ENCODE results near the gene LRRC4. TPM values are rescaled to one million over a fixed set of nuclear protein-coding genes. Genes with fewer than 3 reads are reported as not detected.

Gene LRRC4
- total RNA-seq, 1 experiment from 2014 or later: not detected

DNA sequence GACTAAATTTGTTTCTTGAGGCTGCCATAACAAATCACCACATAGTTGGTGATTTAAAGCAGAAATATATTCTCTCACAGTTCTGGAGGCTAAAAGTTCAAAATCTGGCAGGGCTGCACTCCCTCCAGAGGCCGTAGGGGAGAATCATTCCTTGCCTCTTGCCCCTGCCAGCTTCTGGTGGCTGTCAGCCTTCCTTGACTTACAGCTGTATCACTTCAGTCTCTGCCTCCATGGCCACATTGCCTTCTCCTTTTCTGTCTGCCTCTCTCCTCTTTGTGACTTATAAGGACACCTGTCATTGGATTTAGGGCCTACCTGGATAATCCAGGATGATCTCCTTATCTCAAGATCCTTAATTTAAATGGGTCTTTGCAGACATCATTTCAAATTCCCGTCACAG lies 5.8 kb upstream of the LRRC4 start:
- ChIA-PET POLR2A (no interaction called here), CTCF (interaction anchor here (0.5 to 1.6 kb wide), 4 partner anchors 10 to 159 kb away, joined by 3 to 6 read pairs (median 4); no protein-coding TSS in a partner anchor)
- Mint-ChIP-seq H3K27ac (ENCODE audit: low read depth, unreplicated experiment) (no peak overlapping the region), H3K4me3 (ENCODE audit: unreplicated experiment) (no peak overlapping the region), H3K9me3 (ENCODE audit: unreplicated experiment) (no peaks in the 10 kb centered on the region), H3K36me3 (ENCODE audit: insufficient read depth, unreplicated experiment) (peaks cover 32% of the 10 kb centered on the region), H3K27me3 (ENCODE audit: insufficient read depth, unreplicated experiment) (no peaks in the 10 kb centered on the region), H3K4me1 (ENCODE audit: insufficient read depth, unreplicated experiment) (peaks cover 12% of the 10 kb centered on the region)
- no TSS peak for BruUV-seq (replicated peaks)
- DNase-seq (ENCODE audit: unreplicated experiment): no peak
- intact Hi-C loops (cut with micrococcal nuclease): no loop called here
- no peak for TF ChIP-seq CTCF (IDR thresholded peaks at IDR 0.05; ENCODE audit: unreplicated experiment)

DNA sequence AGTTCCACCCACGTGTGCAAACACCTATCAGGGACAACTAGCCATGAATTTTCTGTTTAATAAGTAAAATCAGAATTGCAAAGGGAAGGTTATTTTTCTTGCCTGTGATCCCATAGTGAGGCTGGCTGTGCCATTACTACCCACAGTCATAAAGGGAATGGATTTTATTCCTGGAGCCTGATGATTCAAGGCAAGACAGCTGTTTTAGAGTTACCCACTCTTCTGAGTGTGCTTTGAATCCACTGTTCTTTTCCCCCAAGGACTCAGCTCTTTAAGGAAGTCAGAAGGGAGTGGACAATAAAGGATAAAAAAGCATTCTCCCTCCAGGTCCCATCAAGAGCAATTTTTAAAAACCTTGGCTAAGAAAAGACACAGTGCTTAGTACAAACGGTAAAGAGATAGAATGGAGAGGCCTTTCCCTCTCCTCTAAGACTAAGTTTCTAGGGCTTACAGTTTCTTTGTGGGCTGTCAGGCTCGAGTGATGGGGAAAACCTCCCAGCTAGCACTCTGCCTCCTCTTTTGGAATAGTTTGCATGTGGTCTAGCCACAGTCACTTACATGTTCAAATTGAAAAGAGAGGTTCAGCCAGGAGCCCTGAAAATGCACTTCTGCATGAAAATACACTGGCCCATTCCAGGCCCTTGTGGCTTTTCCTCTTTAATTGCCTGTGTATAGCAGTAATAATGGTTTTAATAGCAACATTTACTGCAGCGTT lies 5.1 kb upstream of the LRRC4 start:
- ChIA-PET POLR2A (interaction anchor here (0.6 kb wide), 1 partner anchor 127 kb away, joined by 3 read pairs; no protein-coding TSS in a partner anchor), CTCF (interaction anchor here (0.9 to 2.0 kb wide), 6 partner anchors 10 to 174 kb away, joined by 3 to 6 read pairs (median 4); no protein-coding TSS in a partner anchor)
- intact Hi-C loops (cut with micrococcal nuclease): no loop called here
- BruUV-seq (replicated peaks): no TSS peak
- H3K27ac Mint-ChIP-seq (ENCODE audit: low read depth, unreplicated experiment): no peak overlapping the region
- H3K27me3 Mint-ChIP-seq (ENCODE audit: insufficient read depth, unreplicated experiment): no peaks in the 10 kb centered on the region
- TF ChIP-seq CTCF (IDR thresholded peaks at IDR 0.05; ENCODE audit: unreplicated experiment): no peak
- H3K4me3 Mint-ChIP-seq (ENCODE audit: unreplicated experiment): no peak overlapping the region
- peaks cover 8% of the 10 kb centered on the region for H3K4me1 Mint-ChIP-seq (ENCODE audit: insufficient read depth, unreplicated experiment)
- H3K36me3 Mint-ChIP-seq (ENCODE audit: insufficient read depth, unreplicated experiment): peaks cover 25% of the 10 kb centered on the region
- no peaks in the 10 kb centered on the region for H3K9me3 Mint-ChIP-seq (ENCODE audit: unreplicated experiment)
- DNase-seq (ENCODE audit: unreplicated experiment): no peak

- no peaks in the 10 kb centered on the region for H3K27me3 Mint-ChIP-seq (ENCODE audit: insufficient read depth, unreplicated experiment)
- H3K4me3 Mint-ChIP-seq (ENCODE audit: unreplicated experiment): no peak overlapping the region
- H3K27ac Mint-ChIP-seq (ENCODE audit: low read depth, unreplicated experiment): no peak overlapping the region
- peak; percentile 25 for DNase-seq (ENCODE audit: unreplicated experiment)
- no peak for TF ChIP-seq CTCF (IDR thresholded peaks at IDR 0.05; ENCODE audit: unreplicated experiment)
- ChIA-PET POLR2A (interaction anchor here (0.6 kb wide), 1 partner anchor 128 kb away, joined by 3 read pairs; no protein-coding TSS in a partner anchor), CTCF (interaction anchor here (0.5 to 2.0 kb wide), 8 partner anchors 11 to 174 kb away, joined by 3 to 6 read pairs (median 4); no protein-coding TSS in a partner anchor)
- no peaks in the 10 kb centered on the region for H3K9me3 Mint-ChIP-seq (ENCODE audit: unreplicated experiment)
- BruUV-seq (replicated peaks): no TSS peak
- intact Hi-C loops (cut with micrococcal nuclease): no loop called here
- H3K4me1 Mint-ChIP-seq (ENCODE audit: insufficient read depth, unreplicated experiment): peaks cover 4% of the 10 kb centered on the region
- H3K36me3 Mint-ChIP-seq (ENCODE audit: insufficient read depth, unreplicated experiment): peaks cover 18% of the 10 kb centered on the region
Measured at GRCh38 chr7:128035712-128036111, 4.5 kb upstream of the LRRC4 start.

DNA sequence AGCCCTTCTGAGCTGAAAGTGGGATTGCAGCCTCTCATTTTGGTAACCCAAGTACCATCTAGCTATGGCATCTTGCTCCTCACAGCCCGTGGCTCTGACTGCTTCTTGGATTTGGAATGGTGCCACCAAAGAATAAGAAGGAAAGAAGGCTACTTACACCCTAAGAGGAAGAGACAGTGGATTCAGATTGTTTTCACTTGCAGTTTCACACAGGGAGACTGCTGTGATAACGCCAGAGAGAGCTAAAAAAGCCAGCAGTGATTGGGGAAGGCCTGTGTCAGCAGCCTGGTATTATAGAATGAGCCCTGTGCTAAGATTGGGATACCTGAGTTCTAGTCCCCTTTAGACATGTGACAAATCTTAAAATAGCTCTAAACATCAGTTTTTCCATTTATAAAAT lies 3.6 kb upstream of the LRRC4 start:
- Mint-ChIP-seq H3K36me3 (ENCODE audit: insufficient read depth, unreplicated experiment) (peaks cover 22% of the 10 kb centered on the region), H3K4me3 (ENCODE audit: unreplicated experiment) (no peak overlapping the region), H3K27me3 (ENCODE audit: insufficient read depth, unreplicated experiment) (no peaks in the 10 kb centered on the region), H3K27ac (ENCODE audit: low read depth, unreplicated experiment) (peak overlapping the region; percentile 57), H3K9me3 (ENCODE audit: unreplicated experiment) (no peaks in the 10 kb centered on the region), H3K4me1 (ENCODE audit: insufficient read depth, unreplicated experiment) (no peaks in the 10 kb centered on the region)
- intact Hi-C loops (cut with micrococcal nuclease): no loop called here
- BruUV-seq (replicated peaks): no TSS peak
- CTCF ChIA-PET: interaction anchor here (0.8 to 2.0 kb wide), 5 partner anchors 9 to 175 kb away, joined by 3 to 9 read pairs (median 5); no protein-coding TSS in a partner anchor
- TF ChIP-seq CTCF (IDR thresholded peaks at IDR 0.05; ENCODE audit: unreplicated experiment): no peak
- POLR2A ChIA-PET: interaction anchor here (1.0 kb wide), 1 partner anchor 10 kb away, joined by 4 read pairs; no protein-coding TSS in a partner anchor
- no peak for DNase-seq (ENCODE audit: unreplicated experiment)
